ENCODE measurements around the gene GABRB3. TPM values are rescaled to one million over a fixed set of nuclear protein-coding genes. Genes with fewer than 3 reads are reported as not detected.

The GABRB3 gene
- total RNA-seq: 10 to 100 TPM; 26.1 to 56.8 TPM
- long read RNA-seq, full-length matches to known transcripts: 9 of 17 reads
- long read RNA-seq, partial matches to known transcripts: 5 of 17 reads
- long read RNA-seq, other reads (novel, unspliced or antisense): 3 of 17 reads

- no peak for DNase-seq
- intact Hi-C loops (cut with DNase I): loop anchor here in 1 of 2 donors (10.0 kb wide), 1 partner anchor 92 kb away; the partner anchor contains the start of gene GABRA5
- peak; percentile 35 to 50 for ATAC-seq
Measured at GRCh38 chr15:26772154-26773066, at the start of gene GABRB3. Gene GABRB3 (minus strand): TSS chr15:26773066.

DNA sequence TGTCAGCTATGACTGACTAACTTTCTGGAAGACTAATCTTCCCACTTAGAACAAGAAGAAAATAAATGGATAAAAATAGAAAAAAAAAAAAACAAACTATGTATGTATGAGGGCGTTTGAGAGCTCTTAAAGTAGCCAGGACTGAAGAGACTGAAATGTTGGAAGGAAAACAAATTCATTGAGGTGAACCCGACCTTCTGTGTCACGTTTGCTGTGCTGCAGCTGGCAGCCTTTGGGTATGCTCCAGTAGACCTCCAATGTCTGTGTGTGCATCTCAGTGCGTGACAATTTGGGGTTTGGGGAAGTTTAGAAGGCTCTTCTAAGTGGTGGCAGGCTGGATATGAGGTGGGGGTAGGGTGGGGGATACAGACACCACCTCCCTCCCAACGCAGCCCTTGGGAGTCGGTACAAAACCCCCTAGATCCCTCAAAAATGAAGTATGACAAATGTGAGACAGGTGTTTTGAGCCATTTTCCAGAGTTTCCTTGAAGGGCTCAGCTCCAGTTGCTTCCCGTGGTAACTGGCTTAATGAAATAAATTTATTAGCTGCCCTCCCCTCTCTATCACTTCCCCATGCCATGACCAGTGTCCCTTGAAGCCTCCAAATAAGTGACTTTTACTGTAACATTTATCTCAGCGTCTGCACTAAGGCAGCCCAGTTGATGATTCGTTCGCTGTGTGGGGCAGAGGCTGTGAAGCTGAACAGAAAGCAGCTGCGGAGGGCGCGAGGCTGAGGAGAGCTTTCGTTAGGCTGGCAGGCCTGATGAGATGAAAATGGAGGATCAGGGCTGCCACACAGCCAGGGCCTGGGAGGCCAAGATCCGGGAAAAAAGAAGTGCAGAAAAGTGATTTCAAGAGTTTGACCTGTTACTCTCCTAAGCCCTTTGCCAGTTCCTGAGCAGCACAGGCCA lies 34.9 kb upstream of the GABRB3 start:
- intact Hi-C loops (cut with DNase I): loop anchor here in 1 of 2 donors (5.0 kb wide), 1 partner anchor 55 kb away; no protein-coding TSS in a partner anchor
- no peak for DNase-seq
- ATAC-seq: peak; percentile 52 to 63

GRCh38 chr15:26806574-26806973 lies 33.7 kb upstream of the GABRB3 start:
- no peak for DNase-seq
- intact Hi-C loops (cut with DNase I): loop anchor here in 1 of 2 donors (5.0 kb wide), 1 partner anchor 56 kb away; no protein-coding TSS in a partner anchor
- peak; percentile 22 to 27 for ATAC-seq

- DNase-seq: no peak
- ATAC-seq: peak; percentile 89
- intact Hi-C loops (cut with DNase I): loop anchor here in 1 of 2 donors (5.0 kb wide), 1 partner anchor 56 kb away; no protein-coding TSS in a partner anchor
Measured at GRCh38 chr15:26806151-26806550, 33.3 kb upstream of the GABRB3 start.

DNA sequence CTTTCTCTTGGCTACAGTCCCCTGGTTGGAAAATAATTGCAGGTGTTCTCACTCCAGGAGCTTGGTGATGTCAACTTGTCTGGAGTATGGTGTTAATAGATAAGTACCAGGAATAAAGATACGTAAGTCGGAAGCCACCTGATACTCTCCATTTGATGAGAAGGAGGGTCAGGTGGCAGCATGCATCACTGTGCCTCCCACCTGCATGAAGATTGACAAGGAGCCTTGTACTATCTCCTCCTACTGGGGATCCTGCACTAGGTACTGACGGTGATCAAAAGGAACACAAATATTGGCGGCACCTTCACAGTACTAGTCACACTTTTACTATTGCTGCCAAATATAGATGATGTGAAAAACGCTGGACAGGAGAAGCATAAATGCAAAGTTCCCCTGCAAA lies 32.6 kb upstream of the GABRB3 start:
- ATAC-seq (no peak), DNase-seq (no peak)
- intact Hi-C loops (cut with DNase I): loop anchor here in 1 of 2 donors (5.0 kb wide), 1 partner anchor 57 kb away; no protein-coding TSS in a partner anchor

DNA sequence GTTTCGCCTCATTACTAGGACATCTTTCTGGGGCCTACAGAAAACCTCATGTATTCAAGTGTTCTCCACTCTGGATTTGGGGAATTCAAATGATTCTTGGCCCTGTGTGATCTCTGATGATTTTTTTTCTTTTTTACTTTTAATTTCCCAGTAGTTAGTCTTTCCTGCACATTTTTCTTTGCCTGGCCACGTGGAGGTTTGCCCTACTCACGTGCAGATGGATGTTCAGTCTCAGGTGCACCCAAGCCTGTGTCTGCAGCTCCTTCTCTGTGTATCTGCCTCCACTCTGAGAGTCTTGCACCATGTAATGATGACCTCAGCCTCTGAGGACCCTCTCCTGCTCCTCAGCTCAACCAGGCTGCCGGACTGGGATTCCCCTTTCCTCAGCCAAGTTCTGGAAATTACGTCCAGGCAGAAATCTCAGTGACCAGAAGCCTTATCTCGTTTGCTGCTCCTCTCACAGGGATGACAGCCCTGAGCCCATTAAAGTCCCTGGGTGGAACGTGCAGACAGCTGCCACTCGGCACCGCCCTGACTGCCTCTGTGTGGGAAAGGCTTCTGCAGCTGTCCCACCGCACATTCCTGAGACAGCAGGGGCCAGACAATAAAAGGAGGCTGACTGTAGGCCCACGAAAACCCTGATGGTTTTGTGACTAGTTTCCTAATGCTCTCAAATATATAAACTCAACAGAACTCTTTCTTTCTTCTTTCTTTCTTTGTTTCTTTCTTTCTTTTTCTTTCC lies 31.4 kb upstream of the GABRB3 start:
- DNase-seq (no peak), ATAC-seq (peak in 1 of 2 donors; percentile 22)
- intact Hi-C loops (cut with DNase I): loop anchor here in 1 of 2 donors (5.0 kb wide), 1 partner anchor 48 kb away; no protein-coding TSS in a partner anchor

DNA sequence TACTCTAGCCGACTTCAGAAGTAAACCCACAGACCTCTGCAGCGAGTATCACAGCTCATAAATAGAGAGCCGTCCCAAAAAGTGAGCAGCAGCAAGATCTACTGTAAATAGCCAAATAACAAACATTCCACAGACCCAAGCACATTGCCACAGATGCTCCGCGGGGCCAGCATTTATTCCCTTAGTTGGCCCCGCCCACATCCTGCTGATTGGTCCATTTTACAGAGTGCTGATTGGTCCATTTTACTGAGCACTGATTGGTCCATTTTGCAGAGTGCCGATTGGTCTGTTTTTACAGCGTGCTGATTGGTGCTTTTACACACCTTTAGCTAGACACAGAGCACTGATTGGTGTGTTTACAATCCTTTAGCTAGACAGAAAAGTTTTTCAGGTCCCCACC lies 17.3 kb upstream of the GABRB3 start:
- intact Hi-C loops (cut with DNase I): no loop called here
- ATAC-seq (no peak), DNase-seq (no peak)

- intact Hi-C loops (cut with DNase I): no loop called here
- DNase-seq: no peak
- ATAC-seq: no peak
Measured at GRCh38 chr15:26781816-26782215, 8.9 kb upstream of the GABRB3 start.

GRCh38 chr15:26773917-26774316 lies 1.1 kb upstream of the GABRB3 start:
- intact Hi-C loops (cut with DNase I): loop anchor here in 1 of 2 donors (10.0 kb wide), 1 partner anchor 91 kb away; the partner anchor contains the start of gene GABRA5
- DNase-seq (no peak), ATAC-seq (no peak)

DNA sequence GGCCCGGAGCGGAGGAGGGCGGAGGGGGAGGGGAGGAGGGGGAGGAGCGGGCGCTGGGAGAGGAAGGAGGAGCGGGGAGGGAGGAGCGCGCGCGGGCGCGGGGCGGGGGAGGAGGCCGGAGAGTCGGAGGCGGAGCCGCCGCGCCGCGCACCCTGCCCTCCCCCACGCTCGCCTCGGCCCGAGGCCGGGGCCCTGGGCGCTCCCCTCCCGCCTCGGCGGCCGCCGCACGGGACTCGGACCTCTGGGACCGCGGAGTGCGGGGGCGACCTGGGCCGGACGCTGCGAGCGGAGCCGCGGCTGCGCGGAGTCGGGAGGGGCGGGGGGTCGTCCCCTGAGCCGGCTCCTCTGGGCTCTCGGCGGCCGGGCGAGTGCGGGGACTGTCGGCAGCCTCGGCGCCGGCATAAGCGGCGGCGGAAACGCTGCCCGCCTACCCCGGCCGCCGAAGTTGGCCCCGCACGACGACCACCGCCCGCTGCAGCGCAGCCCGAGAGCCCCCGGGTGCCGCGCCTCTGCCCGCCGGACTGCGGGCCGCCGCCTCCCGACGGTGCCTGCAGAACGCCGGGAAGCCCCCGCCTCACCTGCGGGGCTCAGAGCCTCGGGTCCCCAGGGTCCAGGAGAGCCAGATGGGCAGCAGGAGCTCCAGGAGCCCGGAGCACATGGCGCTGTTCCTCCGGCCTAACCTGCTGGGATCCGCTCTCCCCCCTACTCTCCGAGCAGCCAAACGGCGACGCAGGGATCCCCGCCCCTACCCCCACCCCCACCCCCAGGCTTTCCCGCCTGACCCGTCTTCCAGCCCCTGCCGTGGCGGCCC lies 406 bp upstream of the GABRB3 start:
- intact Hi-C loops (cut with DNase I): loop anchor here in 1 of 2 donors (10.0 kb wide), 1 partner anchor 92 kb away; the partner anchor contains the start of gene GABRA5
- ATAC-seq (peak; percentile 88 to 93), DNase-seq (peak; percentile 69)

- intact Hi-C loops (cut with DNase I): loop anchor here in 1 of 2 donors (10.0 kb wide), 1 partner anchor 93 kb away; the partner anchor contains the start of gene GABRA5
- DNase-seq (peak; percentile 57), ATAC-seq (peak; percentile 73 to 80)
Measured at GRCh38 chr15:26771578-26772153, 1.2 kb downstream of the GABRB3 start.

GRCh38 chr15:26771168-26771567 lies 1.7 kb downstream of the GABRB3 start:
- no peak for ATAC-seq
- intact Hi-C loops (cut with DNase I): loop anchor here in 1 of 2 donors (10.0 kb wide), 1 partner anchor 94 kb away; the partner anchor contains the start of gene GABRA5
- no peak for DNase-seq

DNA sequence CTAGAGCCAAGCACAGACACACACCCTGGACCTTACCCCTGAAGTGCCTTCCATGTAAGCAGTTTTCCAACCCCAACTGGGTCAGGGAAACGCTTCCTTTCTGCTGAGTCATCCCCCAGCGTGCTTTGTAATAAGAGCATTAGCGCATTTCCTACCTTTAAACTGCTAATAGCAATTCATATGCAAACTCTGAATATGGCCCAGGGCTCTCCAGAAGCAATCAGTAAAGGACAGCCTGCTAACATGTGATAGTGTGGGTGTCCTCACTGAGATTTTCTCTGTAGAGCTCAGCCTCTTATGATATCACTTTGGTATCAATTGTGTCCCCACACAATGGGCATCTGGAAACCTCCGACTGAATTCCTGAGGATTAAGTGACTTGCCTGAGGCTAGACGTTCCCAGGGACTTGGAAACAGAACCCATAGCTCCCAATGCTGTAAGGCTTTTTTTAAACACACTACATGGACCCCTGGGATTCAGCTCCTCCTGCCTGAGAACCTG lies 5.6 kb downstream of the GABRB3 start:
- DNase-seq: no peak
- intact Hi-C loops (cut with DNase I): loop anchor here in 1 of 2 donors (10.0 kb wide), 1 partner anchor 132 kb away; no protein-coding TSS in a partner anchor
- peak; percentile 14 to 64 for ATAC-seq

DNA sequence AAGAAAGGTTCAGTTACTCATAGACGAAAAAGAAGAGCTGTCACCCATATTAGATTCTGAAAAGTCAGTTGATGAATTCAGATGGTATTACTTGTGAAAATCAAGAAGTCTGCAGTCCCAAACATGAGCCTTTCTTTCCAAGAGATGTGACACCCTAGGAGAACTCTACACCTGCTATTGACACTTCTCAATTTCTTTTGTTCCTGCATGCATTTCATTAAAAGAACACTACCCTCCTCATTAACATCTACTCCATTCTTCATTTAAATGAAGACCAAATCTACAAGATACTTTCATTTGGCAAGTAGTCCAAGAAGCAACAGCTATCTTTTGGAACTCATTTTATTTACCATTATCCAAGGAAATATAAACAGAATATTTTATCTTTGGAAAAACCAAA lies 6.6 kb downstream of the GABRB3 start:
- DNase-seq: no peak
- intact Hi-C loops (cut with DNase I): loop anchor here in 1 of 2 donors (10.0 kb wide), 1 partner anchor 131 kb away; no protein-coding TSS in a partner anchor

GRCh38 chr15:26759986-26760385 lies 12.9 kb downstream of the GABRB3 start:
- DNase-seq (no peak), ATAC-seq (no peak)
- intact Hi-C loops (cut with DNase I): loop anchor here in 1 of 2 donors (10.0 kb wide), 1 partner anchor 125 kb away; no protein-coding TSS in a partner anchor

More for the DNA sequence above, 6.6 kb downstream of the GABRB3 start:
- ATAC-seq: no peak

- no peak for ATAC-seq
- intact Hi-C loops (cut with DNase I): no loop called here
- DNase-seq: no peak
Measured at GRCh38 chr15:26758079-26758478, 14.8 kb downstream of the GABRB3 start.
